Glomerular endothelial cell (primary cell): ENCODE data around the gene GPR35. TPM values are rescaled to one million over a fixed set of nuclear protein-coding genes. Genes with fewer than 3 reads are reported as not detected.

Experiments
- DNase-seq: peaks from one replicate; pipeline ENCODE4 v3.0.0-alpha.2; 2011; ENCODE audit warnings: low read depth, low spot score; ENCODE audit errors: extremely low read depth
- total RNA-seq: library from RNA; depleted of rRNA; stranded (reverse); fragments of >200 nt; gene quantifications from 2 replicates; pipeline ENCODE4 v1.2.3, GENCODE V29; 2015

The GPR35 gene
- 0.23 and 0.24 TPM in 2 replicates for total RNA-seq

DNA sequence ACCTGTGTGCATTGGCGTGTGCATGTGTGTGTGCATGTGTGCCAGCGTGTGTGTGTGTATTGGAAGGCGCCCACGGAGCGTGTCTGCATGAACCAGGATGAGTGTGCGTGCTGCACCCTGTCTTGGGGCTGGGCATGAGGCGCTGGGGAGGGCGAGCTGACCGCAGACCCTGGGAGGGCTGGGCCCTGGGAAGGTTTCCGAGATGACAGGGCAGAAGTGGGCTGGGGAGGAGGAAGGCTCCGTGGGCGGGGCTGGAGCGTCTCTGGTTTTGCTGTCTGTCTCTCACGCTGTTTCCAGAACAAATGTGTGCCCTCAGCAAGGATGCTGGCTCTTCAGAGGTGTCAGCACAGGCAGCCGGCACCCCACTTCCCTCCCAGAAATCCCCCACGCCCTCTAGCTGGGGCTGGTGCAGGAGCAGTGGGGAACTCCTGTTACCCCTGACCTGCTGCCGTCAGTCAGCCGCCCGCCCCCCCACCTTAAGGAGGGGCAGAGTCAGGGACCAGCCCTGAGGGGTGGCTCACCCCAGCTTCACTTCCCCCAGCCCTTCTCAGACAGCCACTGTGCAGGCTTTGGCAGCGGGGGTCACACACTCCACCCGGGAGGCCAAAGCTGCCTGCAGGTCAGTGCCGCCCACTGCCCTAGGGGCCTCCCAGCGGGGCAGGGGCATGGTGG, at the start of gene GPR35:
TSS of gene GPR35 (plus strand) at position 531 of the 672 bp plus-strand sequence. CDS start 4,473 bp downstream, outside the sequence.
- no peak for DNase-seq

DNA sequence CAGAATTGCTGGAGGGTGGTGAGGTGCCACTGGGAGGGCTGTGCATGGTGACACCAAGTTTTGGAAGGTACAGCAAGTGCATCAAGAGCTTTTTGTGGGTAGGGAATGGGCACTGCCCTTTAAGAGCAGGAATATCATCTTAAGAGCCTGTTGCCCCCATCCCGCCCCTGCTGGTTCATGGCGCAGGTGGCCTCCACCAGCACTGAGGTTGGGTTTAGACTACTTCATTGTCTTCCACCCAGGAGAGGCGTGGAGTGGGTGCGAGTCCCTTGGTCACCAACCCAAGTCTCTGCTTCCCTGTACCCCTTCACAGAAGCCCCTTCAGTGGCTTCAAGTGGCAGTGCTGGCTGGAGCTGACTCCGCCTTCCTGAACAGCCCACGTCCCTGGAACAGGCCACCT, 49.2 kb upstream of the GPR35 start:
- no peak for DNase-seq

DNA sequence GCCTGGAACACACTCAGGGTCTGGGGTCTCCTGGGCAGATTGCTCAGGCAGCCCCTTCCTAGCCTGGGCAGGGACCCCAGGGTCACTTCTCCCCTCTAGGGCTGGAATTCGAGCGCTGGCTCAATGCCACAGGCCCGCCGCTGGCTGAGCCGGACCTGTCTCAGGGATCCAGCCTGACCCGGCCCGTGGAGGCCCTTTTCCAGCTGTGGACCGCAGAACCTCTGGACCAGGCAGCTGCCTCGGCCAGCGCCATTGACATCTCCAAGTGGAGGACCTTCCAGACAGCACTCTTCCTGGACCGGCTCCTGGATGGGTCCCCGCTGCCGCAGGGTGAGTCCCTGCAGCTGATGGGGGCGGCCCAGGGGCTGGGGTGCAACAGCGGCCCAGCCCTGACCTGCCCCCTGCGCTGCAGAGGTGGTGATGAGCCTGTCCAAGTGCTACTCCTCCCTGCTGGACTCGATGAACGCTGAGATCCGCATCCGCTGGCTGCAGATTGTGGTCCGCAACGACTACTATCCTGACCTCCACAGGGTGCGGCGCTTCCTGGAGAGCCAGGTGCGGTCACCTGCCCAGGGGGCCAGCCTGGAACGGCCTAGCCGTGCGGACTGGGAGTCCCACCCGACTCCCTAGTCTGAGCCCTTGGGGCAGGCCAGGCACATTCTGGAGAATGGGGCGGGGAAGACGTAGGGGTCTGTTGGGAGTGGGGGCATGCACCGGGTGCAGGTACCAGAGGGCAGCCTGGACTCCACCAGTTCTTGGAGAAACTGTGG, 48.7 kb upstream of the GPR35 start:
- no peak for DNase-seq

GRCh38 chr2:240577281-240578109, 47.8 kb upstream of the GPR35 start:
- no peak for DNase-seq

GRCh38 chr2:240578110-240578450, 47.2 kb upstream of the GPR35 start:
- no peak for DNase-seq

- no peak for DNase-seq
Measured at GRCh38 chr2:240578488-240578887, 46.8 kb upstream of the GPR35 start.

DNA sequence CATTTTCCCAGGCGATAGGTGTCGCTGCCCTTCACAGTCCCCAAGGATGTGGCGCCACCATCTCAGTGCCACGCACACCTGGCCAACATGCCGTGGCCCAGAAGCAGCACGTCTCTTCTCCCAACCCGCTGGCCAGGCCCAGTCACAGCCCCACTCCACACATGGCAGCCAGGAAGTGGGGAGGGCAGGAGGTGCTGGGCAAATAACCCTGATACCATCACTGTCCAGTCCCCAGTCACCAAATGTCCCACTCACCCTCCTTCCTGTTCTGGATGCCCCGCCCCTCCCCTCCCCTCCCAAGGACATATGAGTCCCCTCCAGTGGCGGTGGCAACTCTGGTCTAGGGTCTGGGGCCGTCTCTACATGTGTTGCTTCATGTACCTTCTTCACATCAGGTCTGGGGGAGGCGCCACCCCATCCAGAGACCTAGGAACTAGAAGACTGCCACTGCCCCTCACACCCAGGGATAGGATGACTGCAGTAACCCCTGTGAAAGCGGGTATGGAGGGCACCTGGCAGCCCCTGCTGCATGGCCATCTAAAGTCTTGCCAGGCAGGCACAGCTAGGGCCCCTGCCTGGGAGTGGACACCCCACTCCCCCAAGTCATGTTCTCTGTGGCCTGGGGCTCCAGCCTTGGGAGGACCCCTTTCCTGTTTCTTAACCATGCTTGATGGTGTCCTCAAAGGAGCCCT, 46.1 kb upstream of the GPR35 start:
- DNase-seq: no peak

DNA sequence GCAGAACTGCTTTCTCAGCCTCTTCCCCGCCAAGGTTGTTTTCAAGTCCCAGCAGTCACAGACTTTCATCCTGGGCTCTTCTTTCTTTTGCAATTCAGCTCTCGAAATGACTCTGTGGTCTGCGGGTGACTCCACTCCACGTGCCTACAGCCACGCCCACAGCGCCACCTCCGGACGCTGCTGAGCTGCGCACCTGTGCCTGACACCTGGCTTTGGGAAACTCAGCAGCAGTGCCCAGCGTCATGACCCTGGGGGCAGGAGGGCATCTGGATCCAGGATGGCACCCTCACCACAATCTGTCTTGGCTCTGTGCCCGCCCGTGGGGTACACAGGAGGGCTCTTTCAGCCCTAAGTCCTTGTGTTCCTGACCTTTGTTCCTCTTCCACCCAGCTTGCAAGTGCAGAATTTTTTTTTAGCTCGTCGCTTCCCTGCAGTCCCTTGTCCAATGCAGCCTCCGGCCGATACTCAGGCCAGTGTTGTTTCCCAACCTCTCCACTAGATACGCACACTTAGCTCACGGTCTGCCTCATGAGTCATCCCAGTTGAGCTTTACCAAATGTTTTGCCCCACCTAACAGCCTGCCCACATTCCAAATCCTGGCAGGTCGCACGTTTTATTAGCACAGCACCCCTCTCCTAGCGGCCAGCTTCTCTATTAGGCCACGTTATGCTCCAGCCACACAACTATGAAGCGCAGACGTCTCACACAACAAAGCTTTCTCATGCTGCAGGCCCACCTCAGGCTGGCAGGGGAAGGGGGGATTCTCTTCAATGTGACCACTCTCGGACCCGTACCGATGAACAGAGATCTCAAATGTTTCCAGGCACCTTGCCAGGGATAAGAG, 45.3 kb upstream of the GPR35 start:
- no peak for DNase-seq

DNA sequence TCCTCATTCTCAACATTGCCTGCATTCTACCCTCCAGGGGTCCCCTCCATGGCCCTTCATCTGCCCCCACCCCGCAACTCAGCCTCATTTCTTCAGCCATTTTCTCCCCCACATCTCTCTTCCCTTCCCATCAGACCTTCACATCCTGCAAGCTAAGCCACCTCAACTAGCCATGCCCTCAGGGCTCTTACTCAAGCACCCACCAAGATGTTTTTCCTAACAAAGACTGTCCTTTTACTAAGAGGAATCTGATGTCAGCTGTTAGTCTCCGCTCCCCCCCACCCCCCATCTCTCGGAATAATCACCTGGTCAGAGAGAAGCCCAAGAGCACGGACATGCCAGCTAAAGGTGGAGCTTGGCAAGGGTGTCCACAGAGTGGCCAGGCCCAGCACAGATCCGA, 43.5 kb upstream of the GPR35 start:
- no peak for DNase-seq

- DNase-seq: no peak
Measured at GRCh38 chr2:240582781-240583180, 42.5 kb upstream of the GPR35 start.

DNA sequence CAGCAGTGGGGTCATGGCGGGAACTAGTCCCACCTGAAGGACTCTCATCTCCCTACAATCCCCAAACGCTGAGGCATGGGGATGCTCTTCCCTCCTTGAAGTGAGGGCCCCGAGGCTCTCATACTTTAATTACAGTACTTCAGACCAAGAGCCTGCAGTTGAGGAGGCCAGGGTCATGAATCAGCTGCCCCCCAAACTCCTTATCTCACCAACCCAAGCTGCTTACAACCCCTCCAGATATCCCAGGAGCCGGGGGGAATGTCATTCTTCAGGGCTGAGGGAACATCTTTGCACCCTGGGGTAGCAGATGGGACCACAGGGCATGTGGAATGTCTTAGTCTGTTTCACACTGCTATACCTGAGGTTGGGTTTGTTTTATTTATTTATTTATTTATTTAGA, 41.5 kb upstream of the GPR35 start:
- DNase-seq: no peak

DNA sequence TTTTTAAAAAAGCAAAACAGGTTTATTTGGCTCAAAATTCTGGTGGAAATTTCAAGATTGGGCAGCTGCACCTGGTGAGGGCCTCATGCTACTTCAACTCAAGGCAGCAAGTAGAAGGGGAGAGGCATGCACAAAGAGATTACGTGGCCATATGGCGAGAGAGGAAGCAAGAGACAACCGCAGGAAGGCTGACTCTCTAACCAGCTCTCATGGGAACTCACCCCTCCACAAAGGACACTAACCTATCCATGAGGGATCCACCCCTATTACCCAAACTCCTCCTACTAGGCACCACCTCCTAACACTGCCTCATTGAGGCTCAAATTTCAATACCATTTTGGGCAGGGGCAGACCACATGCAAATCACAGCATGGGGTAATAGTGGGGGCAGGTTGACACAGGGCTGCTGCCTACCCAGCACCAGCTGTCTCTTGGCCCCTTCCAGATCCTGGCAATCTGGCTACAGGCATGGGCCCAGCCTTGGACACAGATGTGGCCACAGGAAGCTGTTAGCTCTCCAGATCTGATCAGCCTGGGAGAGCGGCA, 40.7 kb upstream of the GPR35 start:
- no peak for DNase-seq

DNA sequence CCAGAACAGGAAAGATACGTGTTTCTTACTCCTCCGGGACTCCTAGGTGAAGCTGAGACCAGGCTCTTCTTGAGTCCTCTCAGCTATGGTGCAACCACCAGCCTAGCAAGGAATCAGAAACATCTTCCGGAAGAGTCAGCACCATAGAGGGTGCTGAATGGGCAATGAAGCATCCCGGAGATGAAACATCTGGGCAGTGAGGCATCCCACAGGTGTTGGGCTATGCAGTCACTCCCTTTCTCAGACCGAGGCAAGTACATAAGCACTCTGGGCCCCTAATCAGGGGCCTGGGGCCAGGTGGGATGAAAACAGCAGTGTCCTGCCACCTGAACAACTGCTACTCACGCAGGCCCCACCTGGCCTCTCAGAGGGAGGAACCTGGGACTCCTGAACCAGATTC, 40.2 kb upstream of the GPR35 start:
- no peak for DNase-seq

DNA sequence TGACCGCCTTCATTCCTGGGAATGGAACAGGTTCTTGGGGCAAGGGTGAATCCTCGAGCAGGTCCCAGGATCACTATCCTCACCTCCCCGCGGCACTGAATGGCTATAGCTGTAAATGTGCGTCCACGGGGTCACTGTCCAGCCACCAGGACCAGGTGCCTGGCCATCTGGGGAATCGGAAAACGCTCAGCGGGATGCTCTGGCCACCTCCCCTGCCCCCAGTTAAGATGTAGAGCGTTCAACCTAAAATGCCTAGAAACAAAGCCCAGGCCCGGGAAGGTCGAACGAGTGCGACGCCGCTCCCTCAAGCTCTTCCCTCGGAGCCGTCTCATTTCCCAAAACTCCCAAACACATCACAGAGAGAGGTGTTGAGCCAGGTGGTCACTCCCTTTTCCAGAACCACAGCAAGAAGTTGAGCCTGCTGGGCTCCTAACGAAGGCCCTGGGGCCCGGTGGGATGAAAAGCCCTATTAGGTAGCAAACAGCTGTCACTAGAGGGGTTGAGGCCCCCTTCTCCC, 39.5 kb upstream of the GPR35 start:
- no peak for DNase-seq

DNA sequence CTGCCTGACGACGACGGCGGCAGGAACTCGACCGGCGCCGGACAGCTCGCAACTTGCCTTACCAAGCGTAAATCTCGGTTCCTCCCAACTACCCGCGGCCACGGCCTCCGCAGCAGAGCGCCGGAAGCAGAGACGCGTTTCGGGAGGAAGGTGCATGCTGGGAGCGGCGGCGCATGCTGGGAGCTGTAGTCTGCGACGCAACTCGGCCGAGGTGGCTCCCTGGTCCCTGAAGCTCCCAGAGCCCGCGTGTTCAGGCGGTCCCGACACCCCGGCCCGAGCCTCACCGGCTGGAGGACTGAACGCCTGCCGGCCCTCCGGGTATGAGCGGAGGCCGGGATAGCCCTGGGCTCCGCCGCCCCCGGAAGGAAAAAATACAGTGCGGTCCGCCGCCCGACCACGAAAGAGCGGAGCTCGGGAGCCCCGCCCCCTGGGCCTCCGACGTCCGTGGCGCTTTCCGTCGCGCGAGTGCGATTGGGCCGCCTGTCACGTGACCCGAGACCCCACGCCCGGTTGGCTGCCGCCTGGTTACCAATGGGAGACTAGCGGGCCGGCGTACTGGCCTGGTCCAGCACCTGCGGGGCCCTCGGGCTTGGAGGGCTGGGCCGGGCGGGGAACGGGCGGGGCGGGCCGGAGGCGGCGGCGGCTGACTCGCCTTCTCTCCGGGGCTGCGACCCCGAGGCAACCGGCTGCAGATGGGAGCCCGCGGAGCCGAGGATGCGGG, 38.9 kb upstream of the GPR35 start, which contains the start of gene CAPN10:
TSS of gene CAPN10 (plus strand) at position 537 of the 721 bp plus-strand sequence. CDS start at position 715, 178 bp downstream.
- DNase-seq: no peak

GRCh38 chr2:240586919-240587800, 38.1 kb upstream of the GPR35 start:
- no peak for DNase-seq

DNA sequence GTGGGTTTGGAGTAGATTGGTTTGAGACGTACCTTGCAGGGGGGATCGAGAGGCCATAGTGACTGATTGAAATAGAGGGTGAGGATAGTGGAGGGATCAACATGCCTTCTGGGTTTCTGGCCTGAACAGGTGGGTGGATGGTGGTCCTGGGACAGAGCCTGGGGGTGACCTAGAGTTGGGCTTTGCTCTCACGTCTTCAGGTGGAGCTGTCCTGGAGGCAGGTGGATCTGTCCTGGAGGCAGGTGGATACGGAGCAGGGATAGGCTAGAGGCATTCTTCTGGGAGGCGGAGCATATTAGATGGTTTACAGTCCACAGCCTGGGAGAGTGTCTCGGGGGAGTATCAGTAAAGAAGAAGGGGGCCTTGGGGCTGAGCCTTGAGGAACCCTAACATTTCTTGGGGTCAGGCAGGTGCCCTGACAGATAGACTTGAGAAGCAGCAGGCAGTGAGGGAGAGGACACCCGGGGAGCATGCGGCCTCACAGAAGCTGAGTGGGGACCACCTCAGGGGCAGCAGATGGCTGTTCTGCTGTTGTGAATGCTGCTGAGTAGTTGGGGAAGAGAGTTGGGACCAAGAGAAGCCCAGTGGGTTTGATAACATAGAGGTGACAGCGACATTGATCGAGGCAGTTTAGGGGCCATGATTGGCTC, 37.1 kb upstream of the GPR35 start:
- DNase-seq: no peak
